Medulla oblongata (tissue), 1 donor: ENCODE data around the gene SCRN1.
"Not testable (repeated sequence)": the region's sequence is repeated elsewhere in the genome, so short reads cannot be mapped to it uniquely, and the experiment has no call there.

Experiments used
- DNase-seq: peaks from one replicate; pipeline ENCODE4 v3.0.0-alpha.2; 2015; ENCODE audit errors: extremely low spot score

The SCRN1 gene

GRCh38 chr7:29968683-29969395 lies 20.8 kb downstream of the SCRN1 start:
- peak; percentile 52 for DNase-seq

- DNase-seq: peak; percentile 54
Measured at GRCh38 chr7:29965030-29965429, 24.6 kb downstream of the SCRN1 start.

- no peak for DNase-seq
Measured at GRCh38 chr7:29962035-29962434, 27.6 kb downstream of the SCRN1 start.

- not testable (repeated sequence) for DNase-seq
Measured at GRCh38 chr7:29961611-29962010, 28.0 kb downstream of the SCRN1 start.

GRCh38 chr7:29958667-29959358 lies 30.8 kb downstream of the SCRN1 start:
- DNase-seq: no peak

- DNase-seq: no peak
Measured at GRCh38 chr7:29957521-29958310, 31.9 kb downstream of the SCRN1 start.

- no peak for DNase-seq
Measured at GRCh38 chr7:29956487-29956836, 33.1 kb downstream of the SCRN1 start.

- DNase-seq: peak; percentile 37
Measured at GRCh38 chr7:29955799-29956486, 33.7 kb downstream of the SCRN1 start.

- no peak for DNase-seq
Measured at GRCh38 chr7:29955075-29955792, 34.4 kb downstream of the SCRN1 start.

- DNase-seq: no peak
Measured at GRCh38 chr7:29953726-29954347, 35.8 kb downstream of the SCRN1 start.

- no peak for DNase-seq
Measured at GRCh38 chr7:29951206-29951605, 38.4 kb downstream of the SCRN1 start.

- DNase-seq: no peak
Measured at GRCh38 chr7:29950480-29950879, 39.1 kb downstream of the SCRN1 start.

- DNase-seq: no peak
Measured at GRCh38 chr7:29948587-29948986, 41.0 kb downstream of the SCRN1 start.

- peak; percentile 50 for DNase-seq
Measured at GRCh38 chr7:29946428-29947186, 43.0 kb downstream of the SCRN1 start.

GRCh38 chr7:29945259-29945809 lies 44.3 kb downstream of the SCRN1 start:
- DNase-seq: no peak

- DNase-seq: no peak
Measured at GRCh38 chr7:29940199-29940598, 49.4 kb downstream of the SCRN1 start.

- no peak for DNase-seq
Measured at GRCh38 chr7:29937132-29937531, 52.5 kb downstream of the SCRN1 start.

- no peak for DNase-seq
Measured at GRCh38 chr7:29935111-29935510, 54.5 kb downstream of the SCRN1 start.

- no peak for DNase-seq
Measured at GRCh38 chr7:29929018-29929807, 60.4 kb downstream of the SCRN1 start.
